ENCODE measurements around the gene SSR3. TPM values are rescaled to one million over a fixed set of nuclear protein-coding genes. Genes with fewer than 3 reads are reported as not detected.

SSR3 gene
- total RNA-seq, 1 experiment from 2014 or later, result 177 TPM

- no peak overlapping the region for H3K4me2 ChIP-seq (ENCODE audit: low read length)
- DNase-seq (ENCODE audit: low read depth, low spot score), result no peak
- ChIA-PET CTCF (no interaction called here), RAD21 (ENCODE audit: low non-redundant PET in 1 of 2, low total read pairs in 2 of 2, uncharacterized antibody in 2 of 2, unreplicated experiment in 2 of 2) (no interaction called here), POLR2A (no interaction called here)
- TF ChIP-seq, protein P1, sequence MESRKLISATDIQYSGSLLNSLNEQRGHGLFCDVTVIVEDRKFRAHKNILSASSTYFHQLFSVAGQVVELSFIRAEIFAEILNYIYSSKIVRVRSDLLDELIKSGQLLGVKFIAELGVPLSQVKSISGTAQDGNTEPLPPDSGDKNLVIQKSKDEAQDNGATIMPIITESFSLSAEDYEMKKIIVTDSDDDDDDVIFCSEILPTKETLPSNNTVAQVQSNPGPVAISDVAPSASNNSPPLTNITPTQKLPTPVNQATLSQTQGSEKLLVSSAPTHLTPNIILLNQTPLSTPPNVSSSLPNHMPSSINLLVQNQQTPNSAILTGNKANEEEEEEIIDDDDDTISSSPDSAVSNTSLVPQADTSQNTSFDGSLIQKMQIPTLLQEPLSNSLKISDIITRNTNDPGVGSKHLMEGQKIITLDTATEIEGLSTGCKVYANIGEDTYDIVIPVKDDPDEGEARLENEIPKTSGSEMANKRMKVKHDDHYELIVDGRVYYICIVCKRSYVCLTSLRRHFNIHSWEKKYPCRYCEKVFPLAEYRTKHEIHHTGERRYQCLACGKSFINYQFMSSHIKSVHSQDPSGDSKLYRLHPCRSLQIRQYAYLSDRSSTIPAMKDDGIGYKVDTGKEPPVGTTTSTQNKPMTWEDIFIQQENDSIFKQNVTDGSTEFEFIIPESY (IDR thresholded peaks at IDR 0.05; ENCODE audit: extremely low read depth, insufficient replicate concordance, low read length), result no peak
- TF ChIP-seq, protein P2, sequence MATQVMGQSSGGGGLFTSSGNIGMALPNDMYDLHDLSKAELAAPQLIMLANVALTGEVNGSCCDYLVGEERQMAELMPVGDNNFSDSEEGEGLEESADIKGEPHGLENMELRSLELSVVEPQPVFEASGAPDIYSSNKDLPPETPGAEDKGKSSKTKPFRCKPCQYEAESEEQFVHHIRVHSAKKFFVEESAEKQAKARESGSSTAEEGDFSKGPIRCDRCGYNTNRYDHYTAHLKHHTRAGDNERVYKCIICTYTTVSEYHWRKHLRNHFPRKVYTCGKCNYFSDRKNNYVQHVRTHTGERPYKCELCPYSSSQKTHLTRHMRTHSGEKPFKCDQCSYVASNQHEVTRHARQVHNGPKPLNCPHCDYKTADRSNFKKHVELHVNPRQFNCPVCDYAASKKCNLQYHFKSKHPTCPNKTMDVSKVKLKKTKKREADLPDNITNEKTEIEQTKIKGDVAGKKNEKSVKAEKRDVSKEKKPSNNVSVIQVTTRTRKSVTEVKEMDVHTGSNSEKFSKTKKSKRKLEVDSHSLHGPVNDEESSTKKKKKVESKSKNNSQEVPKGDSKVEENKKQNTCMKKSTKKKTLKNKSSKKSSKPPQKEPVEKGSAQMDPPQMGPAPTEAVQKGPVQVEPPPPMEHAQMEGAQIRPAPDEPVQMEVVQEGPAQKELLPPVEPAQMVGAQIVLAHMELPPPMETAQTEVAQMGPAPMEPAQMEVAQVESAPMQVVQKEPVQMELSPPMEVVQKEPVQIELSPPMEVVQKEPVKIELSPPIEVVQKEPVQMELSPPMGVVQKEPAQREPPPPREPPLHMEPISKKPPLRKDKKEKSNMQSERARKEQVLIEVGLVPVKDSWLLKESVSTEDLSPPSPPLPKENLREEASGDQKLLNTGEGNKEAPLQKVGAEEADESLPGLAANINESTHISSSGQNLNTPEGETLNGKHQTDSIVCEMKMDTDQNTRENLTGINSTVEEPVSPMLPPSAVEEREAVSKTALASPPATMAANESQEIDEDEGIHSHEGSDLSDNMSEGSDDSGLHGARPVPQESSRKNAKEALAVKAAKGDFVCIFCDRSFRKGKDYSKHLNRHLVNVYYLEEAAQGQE (IDR thresholded peaks at IDR 0.05; ENCODE audit: low read depth), result no peak
- TF ChIP-seq EZH2 (IDR thresholded peaks at IDR 0.05) (no peak), ELF1 (IDR thresholded peaks at IDR 0.05; ENCODE audit: borderline replicate concordance, low read depth) (no peak), EZH2phosphoT487 (IDR thresholded peaks at IDR 0.05; ENCODE audit: borderline replicate concordance) (no peak), EGR1 (IDR thresholded peaks at IDR 0.05; ENCODE audit: low read depth) (no peak), CEBPB (IDR thresholded peaks at IDR 0.05; ENCODE audit: low read depth) (no peak), POLR2A (IDR thresholded peaks at IDR 0.05; ENCODE audit: borderline replicate concordance, extremely low read depth, insufficient read depth, insufficient read length) (no peak), TCF7L2 (IDR thresholded peaks at IDR 0.05; ENCODE audit: borderline replicate concordance, extremely low read depth, insufficient read depth, insufficient read length) (no peak), ZFX (IDR thresholded peaks at IDR 0.05) (no peak), POLR2AphosphoS5 (IDR thresholded peaks at IDR 0.05; ENCODE audit: low read depth, low read length) (no peak), RAD21 (IDR thresholded peaks at IDR 0.05; ENCODE audit: low read depth) (no peak), ZNF274 (IDR thresholded peaks at IDR 0.05; ENCODE audit: low read depth, low read length) (no peak), FOSL1 (IDR thresholded peaks at IDR 0.05; ENCODE audit: low read depth) (no peak), CBX3 (IDR thresholded peaks at IDR 0.05; ENCODE audit: low read depth) (no peak)
- TF ChIP-seq, protein P3, sequence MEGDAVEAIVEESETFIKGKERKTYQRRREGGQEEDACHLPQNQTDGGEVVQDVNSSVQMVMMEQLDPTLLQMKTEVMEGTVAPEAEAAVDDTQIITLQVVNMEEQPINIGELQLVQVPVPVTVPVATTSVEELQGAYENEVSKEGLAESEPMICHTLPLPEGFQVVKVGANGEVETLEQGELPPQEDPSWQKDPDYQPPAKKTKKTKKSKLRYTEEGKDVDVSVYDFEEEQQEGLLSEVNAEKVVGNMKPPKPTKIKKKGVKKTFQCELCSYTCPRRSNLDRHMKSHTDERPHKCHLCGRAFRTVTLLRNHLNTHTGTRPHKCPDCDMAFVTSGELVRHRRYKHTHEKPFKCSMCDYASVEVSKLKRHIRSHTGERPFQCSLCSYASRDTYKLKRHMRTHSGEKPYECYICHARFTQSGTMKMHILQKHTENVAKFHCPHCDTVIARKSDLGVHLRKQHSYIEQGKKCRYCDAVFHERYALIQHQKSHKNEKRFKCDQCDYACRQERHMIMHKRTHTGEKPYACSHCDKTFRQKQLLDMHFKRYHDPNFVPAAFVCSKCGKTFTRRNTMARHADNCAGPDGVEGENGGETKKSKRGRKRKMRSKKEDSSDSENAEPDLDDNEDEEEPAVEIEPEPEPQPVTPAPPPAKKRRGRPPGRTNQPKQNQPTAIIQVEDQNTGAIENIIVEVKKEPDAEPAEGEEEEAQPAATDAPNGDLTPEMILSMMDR (IDR thresholded peaks at IDR 0.05 in 2 of 3, conservative IDR thresholded peaks at IDR 0.05 in 1 of 3; ENCODE audit: borderline replicate concordance in 1 of 3, insufficient read depth in 1 of 3, low read depth in 2 of 3, low read length in 2 of 3), result no peak
- H4K20me1 ChIP-seq (ENCODE audit: insufficient read depth), result peaks cover 13% of the 10 kb centered on the region
- peaks cover 4 to 13% of the 10 kb centered on the region in 2 experiments; a peak in 2 of 4 replicates for H3K4me1 ChIP-seq (ENCODE audit: control insufficient read depth in 1 of 2, insufficient read depth in 2 of 2, low read length in 2 of 2)
- peaks cover 32 to 38% of the 10 kb centered on the region in 2 experiments for H3K36me3 ChIP-seq (ENCODE audit: control insufficient read depth in 1 of 2, insufficient read depth in 2 of 2, low read length in 2 of 2)
- H3K27ac ChIP-seq (ENCODE audit: low read depth, low read length), result no peak overlapping the region
- no TSS peak for BruUV-seq (replicated peaks)
- no peaks in the 10 kb centered on the region for H3K9me2 ChIP-seq (ENCODE audit: insufficient read depth)
- intact Hi-C loops (cut with micrococcal nuclease), result loop anchor here (5.0 kb wide), 2 partner anchors 132 to 597 kb away; partner anchors contain the start of gene TIPARP
- no peak for ATAC-seq
- no peaks in the 10 kb centered on the region for H3K27me3 ChIP-seq (ENCODE audit: insufficient read depth, low read length)
- peaks cover 8% of the 10 kb centered on the region for H3K79me2 ChIP-seq (ENCODE audit: insufficient read depth, low read length)
- H3K9me3 ChIP-seq (ENCODE audit: control insufficient read depth in 1 of 2, insufficient read depth in 1 of 2, low read depth in 1 of 2, low read length in 2 of 2), result no peaks in the 10 kb centered on the region
- H2AFZ ChIP-seq (ENCODE audit: low read depth, low read length, poor library complexity, severe bottlenecking), result no peak overlapping the region
- H3K4me3 ChIP-seq (replicated peaks in 1 of 2; ENCODE audit: low read depth in 1 of 2, low read length in 2 of 2), result no peak overlapping the region
- no peak overlapping the region for H3K9ac ChIP-seq (ENCODE audit: low read length)
These were observed 15.1 kb downstream of the SSR3 start for GRCh38 chr3:156539802-156540201.

Data from HCT116 (cell line).